Panc1 (cell line): ENCODE results near the gene MSN. TPM values are rescaled to one million over a fixed set of nuclear protein-coding genes. Genes with fewer than 3 reads are reported as not detected.

ENCODE experiments used
- ATAC-seq: fragments of 200-7000 bp; cut with Tn5 transposase; 2 replicates; pipeline ENCODE4 v1.9.1; 2020; ENCODE audit warnings: mild to moderate bottlenecking, moderate library complexity
- BruUV-seq: library from RNA; stranded (reverse); fragments of 400-500 nt; replicated peaks from 2 replicates; lab custom pipeline; 2021; lab: Mats Ljungman, UMichigan
- CTCF ChIA-PET: fragments of 300-600 bp; sonication (Branson Sonifier 250); formaldehyde crosslinking; loops from one replicate; lab custom pipeline; 2022; ENCODE audit warnings: antibody characterized with exemption; lab: Charles Lee
- POLR2A ChIA-PET: fragments of 300-600 bp; sonication (Branson Sonifier 250); formaldehyde crosslinking; loops from one replicate; lab custom pipeline; 2022; ENCODE audit warnings: antibody characterized with exemption; lab: Charles Lee
- DNase-seq: peaks from one replicate; pipeline ENCODE4 v3.0.0-alpha.2; 2010; ENCODE audit warnings: low read depth, low spot score
- H3K27ac ChIP-seq: 2 replicates; pipeline ENCODE4 v1.5.1; 2011; ENCODE audit warnings: mild to moderate bottlenecking, low read length, inconsistent platforms
- H3K27me3 ChIP-seq: fragments of 200-500 bp; sonication (Bioruptor generic); 2 replicates; pipeline ENCODE4 v1.6.0; 2014; ENCODE audit warnings: low read length, inconsistent platforms; ENCODE audit not compliant: control insufficient read depth, insufficient read depth
- H3K36me3 ChIP-seq: fragments of 200-500 bp; sonication (Bioruptor generic); 2 replicates; pipeline ENCODE4 v1.5.1; 2014; ENCODE audit warnings: inconsistent platforms, mild to moderate bottlenecking, low read length, moderate library complexity; ENCODE audit not compliant: control insufficient read depth, insufficient read depth
- H3K4me1 ChIP-seq: 2 replicates; pipeline ENCODE4 v1.5.1; 2011; ENCODE audit warnings: inconsistent platforms, mild to moderate bottlenecking, low read length, moderate library complexity; ENCODE audit not compliant: control insufficient read depth, insufficient read depth
- H3K4me3 ChIP-seq, 2 experiments: 2 replicates each; pipeline ENCODE4 v1.5.1; 2011 to 2012; ENCODE audit warnings: low read depth in 2 of 2, low read length in 2 of 2, mild to moderate bottlenecking in 2 of 2, inconsistent platforms in 1 of 2, moderate library complexity in 1 of 2
- H3K9me3 ChIP-seq: fragments of 200-500 bp; sonication (Bioruptor generic); 2 replicates; pipeline ENCODE4 v1.5.1; 2014; ENCODE audit warnings: low read depth, mild to moderate bottlenecking, inconsistent platforms, low read length, moderate library complexity; ENCODE audit not compliant: control insufficient read depth, insufficient read depth
- CTCF ChIP-seq: fragments of 450-650 bp; IDR thresholded peaks from 2 replicates; pipeline ENCODE4 v1.5.1; 2017; ENCODE audit warnings: mild to moderate bottlenecking
- POLR2AphosphoS5 ChIP-seq: IDR thresholded peaks from 2 replicates; pipeline ENCODE4 v1.6.1; 2012; ENCODE audit warnings: mild to moderate bottlenecking, low read depth, low read length, moderate library complexity
- REST ChIP-seq, 2 experiments: IDR thresholded peaks; 2 replicates each; pipeline ENCODE4 v1.6.1; 2011 to 2012; ENCODE audit warnings: low read depth in 2 of 2, control low read depth in 1 of 2, low read length in 1 of 2, mild to moderate bottlenecking in 1 of 2, moderate library complexity in 1 of 2; ENCODE audit not compliant: insufficient read depth in 1 of 2
- SIN3A ChIP-seq: IDR thresholded peaks from 2 replicates; pipeline ENCODE4 v1.6.1; 2012; ENCODE audit warnings: low read depth, mild to moderate bottlenecking, low read length, moderate library complexity, borderline replicate concordance; ENCODE audit not compliant: insufficient read depth
- TCF7L2 ChIP-seq: IDR thresholded peaks from 2 replicates; pipeline ENCODE4 v1.6.1; 2011; ENCODE audit warnings: mild to moderate bottlenecking, low read depth, low read length, inconsistent platforms
- in situ Hi-C: cut with HindIII; loops from 2 replicates; pipeline ENCODE4 v1.10.0; 2016; ENCODE audit warnings: low sequenced_read_pairs, low pct_unique_long_range_greater_than_20kb
- intact Hi-C: fragments of 100-400 bp; cut with micrococcal nuclease; formaldehyde crosslinking; loops from one replicate; pipeline ENCODE4 v1.10.0; 2022; ENCODE audit not compliant: unreplicated experiment
- total RNA-seq: library from RNA; stranded (reverse); gene quantifications from one replicate; pipeline ENCODE4 v1.2.1, GENCODE V29; 2021; ENCODE audit not compliant: unreplicated experiment

MSN gene
- total RNA-seq, 1 experiment from 2014 or later, result 185 TPM

GRCh38 chrX:65740909-65741308 is 73.5 kb downstream of the MSN start:
- in situ Hi-C loops (no loop called here), intact Hi-C loops (no loop called here)
- Histone ChIP-seq H3K4me1 (no peaks in the 10 kb centered on the region), H3K4me3 (no peak overlapping the region), H3K27me3 (no peaks in the 10 kb centered on the region), H3K27ac (no peak overlapping the region), H3K9me3 (no peaks in the 10 kb centered on the region), H3K36me3 (peaks cover 2% of the 10 kb centered on the region; the same call in 1 of the 2 replicates)
- ChIA-PET CTCF (no interaction called here), POLR2A (no interaction called here)
- ATAC-seq (no peak), DNase-seq (no peak)
- no TSS peak for BruUV-seq
- TF ChIP-seq TCF7L2 (no peak), POLR2AphosphoS5 (no peak), CTCF (no peak), REST (IDR thresholded peaks at IDR 0.05; ENCODE audit: insufficient read depth in 1 of 2, low read depth in 2 of 2, low read length in 1 of 2) (no peak), SIN3A (no peak)

GRCh38 chrX:65741823-65742222 is 74.4 kb downstream of the MSN start:
- no peaks in the 10 kb centered on the region for H3K4me1 ChIP-seq
- H3K9me3 ChIP-seq, result no peaks in the 10 kb centered on the region
- no peak overlapping the region for H3K27ac ChIP-seq
- H3K36me3 ChIP-seq, result peaks cover 2% of the 10 kb centered on the region; the same call in 1 of the 2 replicates
- DNase-seq, result no peak
- H3K27me3 ChIP-seq, result no peaks in the 10 kb centered on the region
- no TSS peak for BruUV-seq
- ChIA-PET CTCF (no interaction called here), POLR2A (no interaction called here)
- in situ Hi-C loops, result no loop called here
- TF ChIP-seq POLR2AphosphoS5 (no peak), CTCF (no peak), REST (IDR thresholded peaks at IDR 0.05; ENCODE audit: insufficient read depth in 1 of 2, low read depth in 2 of 2, low read length in 1 of 2) (no peak), TCF7L2 (no peak), SIN3A (no peak)
- intact Hi-C loops, result no loop called here
- no peak for ATAC-seq
- H3K4me3 ChIP-seq, result no peak overlapping the region
